Activated CD4-positive, CD25-positive, alpha-beta regulatory T cell treated with anti-CD3 and anti-CD28 coated beads, Interleukin-2, amount 50 U/mL, for 24 hours (primary cell): ENCODE measurements around the gene PAOX.
A peak's percentile ranks its signal among the peaks of the same experiment; 100 is the strongest.
"Not testable (repeated sequence)": the region's sequence is repeated elsewhere in the genome, so short reads cannot be mapped to it uniquely, and the experiment has no call there.

ENCODE experiments used
- ATAC-seq, 2 donors: fragments of 150-1000 bp; cut with Tn5 transposase; one replicate each; pipeline ENCODE4 v1.10.0; 2021; ENCODE audit warnings: mild to moderate bottlenecking in 1 of 2, moderate library complexity in 1 of 2

PAOX gene

GRCh38 chr10:133411523-133412380 is 32.7 kb downstream of the PAOX start:
- no peak for ATAC-seq

- no peak for ATAC-seq
These were observed 33.3 kb downstream of the PAOX start for GRCh38 chr10:133412381-133412711.

- not testable (repeated sequence) for ATAC-seq
These were observed 35.3 kb downstream of the PAOX start for GRCh38 chr10:133414401-133414800.

- ATAC-seq = no peak
These were observed 36.7 kb downstream of the PAOX start for GRCh38 chr10:133415752-133416151.

- no peak for ATAC-seq
These were observed 39.4 kb downstream of the PAOX start for GRCh38 chr10:133418289-133418993.

- no peak for ATAC-seq
These were observed 40.3 kb downstream of the PAOX start for GRCh38 chr10:133419211-133419950.

- no peak for ATAC-seq
These were observed 41.0 kb downstream of the PAOX start for GRCh38 chr10:133420028-133420427.

GRCh38 chr10:133420579-133420978 is 41.5 kb downstream of the PAOX start:
- no peak for ATAC-seq

- no peak for ATAC-seq
These were observed 42.5 kb downstream of the PAOX start for GRCh38 chr10:133421336-133422222.

GRCh38 chr10:133422223-133422806 is 43.3 kb downstream of the PAOX start:
- no peak for ATAC-seq

- peak; percentile 10 to 27 for ATAC-seq
These were observed 44.0 kb downstream of the PAOX start for GRCh38 chr10:133422807-133423771.

- ATAC-seq = peak; percentile 11 to 14
These were observed 45.0 kb downstream of the PAOX start for GRCh38 chr10:133424102-133424501.

- not testable (repeated sequence) for ATAC-seq
These were observed 45.5 kb downstream of the PAOX start, which contains the start of gene SPRN for GRCh38 chr10:133424601-133425000. SPRN (minus strand) TSS chr10:133424625; CDS start chr10:133423681, 944 bp downstream.

- not testable (repeated sequence) for ATAC-seq
These were observed 50.5 kb downstream of the PAOX start for GRCh38 chr10:133429571-133429970.

GRCh38 chr10:133431888-133432613 is 53.0 kb downstream of the PAOX start:
- ATAC-seq = not testable (repeated sequence)

- not testable (repeated sequence) for ATAC-seq
These were observed 53.7 kb downstream of the PAOX start for GRCh38 chr10:133432789-133433188.

- no peak for ATAC-seq
These were observed 59.7 kb downstream of the PAOX start for GRCh38 chr10:133438711-133439273.

- ATAC-seq = no peak
These were observed 60.7 kb downstream of the PAOX start for GRCh38 chr10:133439517-133440461.
